Heart right ventricle (tissue), 16 donors: Measurements from ENCODE around the gene NKX2-3. TPM values are rescaled to one million over a fixed set of nuclear protein-coding genes. Genes with fewer than 3 reads are reported as not detected.

Experiments used
- ATAC-seq, 8 donors: fragments of 200-7000 bp; cut with Tn5 transposase; one replicate each; pipeline ENCODE4 v1.9.1; 2020; ENCODE audit warnings: mild to moderate bottlenecking in 8 of 8, moderate library complexity in 8 of 8, moderate number of reproducible peaks in 1 of 8
- DNase-seq, 2 donors: peaks; one replicate each; pipeline ENCODE4 v3.0.0-alpha.2; 2020
- H3K27ac ChIP-seq, 10 donors: fragments of 200-600 bp; sonication (generic) in 2 of 10; one replicate each; pipeline versions ENCODE4 v1.5.0 to v1.8.0; 2020 to 2022; ENCODE audit warnings: mild to moderate bottlenecking in 3 of 10
- H3K27me3 ChIP-seq, 7 donors: fragments of 200-600 bp; one replicate each; pipeline ENCODE4 v1.8.0; 2021 to 2022; ENCODE audit warnings: mild to moderate bottlenecking in 2 of 7
- H3K36me3 ChIP-seq, 9 donors: fragments of 200-600 bp; sonication (generic) in 1 of 9; one replicate each; pipeline versions ENCODE4 v1.5.0 to v1.8.0; 2020 to 2022; ENCODE audit warnings: mild to moderate bottlenecking in 2 of 9
- H3K4me1 ChIP-seq, 9 donors: fragments of 200-600 bp; sonication (generic) in 1 of 9; one replicate each; pipeline versions ENCODE4 v1.5.0 to v1.8.0; 2020 to 2022; ENCODE audit warnings: mild to moderate bottlenecking in 4 of 9
- H3K4me3 ChIP-seq, 10 donors: fragments of 200-600 bp; sonication (generic) in 2 of 10; one replicate each; pipeline versions ENCODE4 v1.5.0 to v1.8.0; 2020 to 2022; ENCODE audit warnings: mild to moderate bottlenecking in 7 of 10, moderate library complexity in 2 of 10
- H3K9me3 ChIP-seq, 11 donors: fragments of 200-600 bp in 10 of 11; sonication (generic) in 2 of 11; one replicate each; pipeline versions ENCODE4 v1.5.0 to v1.8.0; 2013 to 2022; ENCODE audit warnings: mild to moderate bottlenecking in 2 of 11, control low read depth in 1 of 11, moderate library complexity in 1 of 11
- WGBS, 2 donors: extraction: QIAGEN DNeasy Blood & Tissue Kit; methylation state at CpG; one replicate each; pipeline ENCODE4 v1.1.7; 2013; ENCODE audit warnings: inconsistent platforms in 1 of 2; 5-methylcytosine and 5-hydroxymethylcytosine counted together
- intact Hi-C, 10 donors: fragments of 100-400 bp; cut with DNase I; formaldehyde crosslinking; loops; one replicate each; pipeline versions ENCODE4 v1.11.1 to v1.14.2; 2022
- polyA plus RNA-seq, 2 donors: library from polyadenylated mRNA; stranded (reverse); fragments of 200-250 nt; gene quantifications; one replicate each; pipeline ENCODE4 v1.2.3, GENCODE V29; 2013
- total RNA-seq, 10 donors: library from RNA; stranded (reverse); fragmentation: NEBNext Ultra II Directional in 3 of 10; extraction: Animal tissue kit (Norgen Biotek cat#: 25700) in 3 of 10; gene quantifications; one replicate each; pipeline versions ENCODE4 v1.2.1 to v1.2.4, GENCODE V29; 2021 to 2023
- TF ChIP-seq, protein P1 (sequence below), 9 donors: fragments of 200-600 bp; sonication (generic) in 2 of 9; IDR thresholded peaks; one replicate each; pipeline versions ENCODE4 v1.5.0 to v1.8.0; 2021 to 2022; ENCODE audit warnings: antibody characterized with exemption in 9 of 9, mild to moderate bottlenecking in 5 of 9, moderate library complexity in 1 of 9
- donor health status: Arrhythmogenic right ventricular cardiomyopathy.
- donor health status: ischemic (EF 13 %, LVEDD 7.1; RV severe dilation, severe dysfunction).
- donor health status: healthy with polysubstance abuse.
- donor health status: DM: no; HTN: yes; CAD: no.
- donor health status: DM: no; HTN: no; CAD: no.
- donor health status: ischemic (EF 25% LVEDD 6.9; RV normal size, moderate dysfunction).
- donor health status: ischemic (EF 25% LVEDD 5.7; RV mildly dilated, moderate dysfunction).
- donor health status: healthy.
- donor health status: DM: yes; HTN: yes; CAD: no.
- donor health status: Ischemic cardiomyopathy.
- donor health status: ischemic (EF 35%, LVEDD 5.7; RV mildly dilated, moderate dysfunction).
- donor health status: nonischemic (EF 11% LVEDD 7.7; RV severe dilation, severe dysfunction).
- donor health status: DM: yes; HTN: yes; CAD: no.
- donor health status: PGD.
- donor health status: ischemic (EF 29% LVEDD 5.4; RV normal size, mild dysfunction).
- donor health status: nonischemic (EF 23%, LVEDD 6.1; RV moderate dilation, normal function).

The NKX2-3 gene
- total and polyA plus RNA-seq, 12 donors: not detected

DNA sequence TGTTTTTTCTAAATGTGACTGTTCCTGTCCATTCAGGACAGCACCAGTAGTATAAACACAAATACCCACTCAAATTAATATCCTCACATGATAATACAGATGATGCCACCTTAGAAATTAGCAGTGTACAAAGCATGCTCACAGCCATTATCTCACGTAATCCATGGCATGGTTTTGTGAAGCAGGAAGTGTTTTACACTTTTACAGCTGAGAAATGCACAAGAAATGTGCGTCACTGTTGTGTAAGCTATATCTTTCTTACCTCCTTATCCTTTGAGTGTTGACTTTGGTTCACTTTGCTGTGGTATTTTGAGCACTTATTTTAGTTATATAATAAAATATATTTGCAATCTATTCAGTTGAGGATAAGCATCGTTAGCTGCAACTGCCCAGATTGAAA lies 31.6 kb downstream of the NKX2-3 start:
- 46 to 49% methylated on average over 3 of the region's 3 CpGs for WGBS, 2 donors
- Histone ChIP-seq H3K27ac (no peak overlapping the region), H3K4me1 (no peaks in the 10 kb centered on the region), H3K9me3 (no peaks in the 10 kb centered on the region), H3K36me3 (no peaks in the 10 kb centered on the region), H3K27me3 (peaks cover 0 to 61% (median 38%) of the 10 kb centered on the region in 7 donors), H3K4me3 (no peak overlapping the region)
- ATAC-seq: no peak
- no peak for DNase-seq
- intact Hi-C loops: loop anchor here in 1 of 10 donors (5.0 kb wide), 1 partner anchor 148 kb away; no protein-coding TSS in a partner anchor
- TF ChIP-seq, protein P1, sequence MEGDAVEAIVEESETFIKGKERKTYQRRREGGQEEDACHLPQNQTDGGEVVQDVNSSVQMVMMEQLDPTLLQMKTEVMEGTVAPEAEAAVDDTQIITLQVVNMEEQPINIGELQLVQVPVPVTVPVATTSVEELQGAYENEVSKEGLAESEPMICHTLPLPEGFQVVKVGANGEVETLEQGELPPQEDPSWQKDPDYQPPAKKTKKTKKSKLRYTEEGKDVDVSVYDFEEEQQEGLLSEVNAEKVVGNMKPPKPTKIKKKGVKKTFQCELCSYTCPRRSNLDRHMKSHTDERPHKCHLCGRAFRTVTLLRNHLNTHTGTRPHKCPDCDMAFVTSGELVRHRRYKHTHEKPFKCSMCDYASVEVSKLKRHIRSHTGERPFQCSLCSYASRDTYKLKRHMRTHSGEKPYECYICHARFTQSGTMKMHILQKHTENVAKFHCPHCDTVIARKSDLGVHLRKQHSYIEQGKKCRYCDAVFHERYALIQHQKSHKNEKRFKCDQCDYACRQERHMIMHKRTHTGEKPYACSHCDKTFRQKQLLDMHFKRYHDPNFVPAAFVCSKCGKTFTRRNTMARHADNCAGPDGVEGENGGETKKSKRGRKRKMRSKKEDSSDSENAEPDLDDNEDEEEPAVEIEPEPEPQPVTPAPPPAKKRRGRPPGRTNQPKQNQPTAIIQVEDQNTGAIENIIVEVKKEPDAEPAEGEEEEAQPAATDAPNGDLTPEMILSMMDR (IDR thresholded peaks at IDR 0.05): no peak

DNA sequence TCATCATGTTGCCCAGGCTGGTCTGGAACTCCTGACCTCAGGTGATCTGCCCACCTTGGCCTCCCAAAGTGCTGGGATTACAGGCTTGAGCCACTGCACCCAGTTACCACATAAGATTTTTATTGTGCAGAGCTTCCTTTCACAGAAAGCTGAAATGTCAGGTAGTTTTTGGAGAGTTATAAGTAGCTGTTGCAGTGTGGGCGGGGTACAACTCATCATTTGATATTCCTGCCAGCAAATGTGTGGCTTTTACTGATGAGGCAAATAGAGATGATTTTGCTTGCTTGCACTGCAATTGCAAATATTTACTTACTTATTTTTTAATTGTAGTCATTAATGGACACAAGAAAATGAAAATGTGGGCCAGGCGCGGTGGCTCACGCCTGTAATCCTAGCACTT lies 32.4 kb downstream of the NKX2-3 start:
- no peak for ATAC-seq
- TF ChIP-seq, protein P1 (IDR thresholded peaks at IDR 0.05): no peak
- H3K36me3 ChIP-seq: no peaks in the 10 kb centered on the region
- no peaks in the 10 kb centered on the region for H3K9me3 ChIP-seq
- DNase-seq: no peak
- H3K4me1 ChIP-seq: no peaks in the 10 kb centered on the region
- intact Hi-C loops: no loop called here
- H3K27me3 ChIP-seq: peaks cover 0 to 62% (median 38%) of the 10 kb centered on the region in 7 donors
- no peak overlapping the region for H3K27ac ChIP-seq
- H3K4me3 ChIP-seq: no peak overlapping the region
- 90 to 96% methylated on average over 4 of the region's 4 CpGs for WGBS, 2 donors

DNA sequence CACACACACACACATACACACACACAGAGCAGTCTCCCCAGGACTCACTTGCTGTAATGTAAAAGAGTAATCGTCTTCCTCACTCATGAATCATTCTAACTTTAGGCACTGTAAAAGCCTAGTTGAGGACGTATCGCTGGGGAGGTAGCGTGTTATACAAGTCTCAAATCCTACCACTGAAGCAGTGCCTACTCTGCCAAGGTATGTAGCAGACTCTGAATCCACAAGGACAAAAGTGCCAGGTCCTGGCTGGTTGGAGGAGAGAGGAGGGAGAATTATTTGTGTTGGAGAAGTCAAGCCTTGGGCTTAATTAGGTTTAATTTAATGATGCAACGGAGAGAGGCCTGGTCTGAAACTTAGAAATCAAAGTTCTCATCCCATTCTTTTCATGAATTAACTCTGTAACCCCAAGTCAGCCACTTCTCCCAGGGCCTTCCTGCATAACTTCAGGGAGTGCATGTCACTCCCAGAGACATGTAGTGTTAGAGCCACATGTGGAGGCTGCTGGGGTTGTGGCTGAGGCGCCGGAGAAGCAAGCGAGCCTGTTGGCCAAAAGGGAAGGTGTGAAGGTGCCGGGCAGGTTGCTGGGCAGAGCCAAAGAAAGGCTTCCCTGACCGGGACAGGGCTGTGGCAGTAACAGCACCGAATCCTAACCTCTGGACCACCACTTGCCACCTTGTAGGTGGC lies 36.7 kb downstream of the NKX2-3 start:
- no peaks in the 10 kb centered on the region for H3K36me3 ChIP-seq
- intact Hi-C loops: no loop called here
- no peaks in the 10 kb centered on the region for H3K4me1 ChIP-seq
- DNase-seq (no peak), ATAC-seq (no peak)
- peaks cover 0 to 57% (median 28%) of the 10 kb centered on the region in 7 donors for H3K27me3 ChIP-seq
- no peak overlapping the region for H3K4me3 ChIP-seq
- TF ChIP-seq, protein P1 (IDR thresholded peaks at IDR 0.05): no peak
- no peaks in the 10 kb centered on the region for H3K9me3 ChIP-seq
- 49 to 53% methylated on average over 11 of the region's 11 CpGs for WGBS, 2 donors
- no peak overlapping the region for H3K27ac ChIP-seq

DNA sequence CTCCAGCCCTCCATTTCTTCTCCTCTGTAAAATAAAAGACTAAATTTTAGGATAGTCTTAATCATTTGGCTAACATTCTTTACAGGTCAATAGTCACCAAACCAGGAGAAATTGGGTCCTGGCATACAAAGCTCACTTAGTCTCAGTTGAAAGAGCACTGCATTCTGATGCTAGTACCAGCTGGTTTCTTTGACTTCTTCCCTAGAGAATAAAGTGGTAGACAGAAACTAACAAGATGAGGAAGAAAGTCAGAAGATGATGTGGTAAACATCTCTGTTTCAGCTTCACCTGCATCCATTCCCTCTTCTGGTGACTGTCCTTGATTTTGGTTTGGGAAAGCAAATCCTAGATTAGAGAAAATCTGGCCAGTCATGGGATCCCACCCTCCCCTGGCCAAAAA lies 37.2 kb downstream of the NKX2-3 start:
- H3K9me3 ChIP-seq: no peaks in the 10 kb centered on the region
- no peak overlapping the region for H3K4me3 ChIP-seq
- intact Hi-C loops: no loop called here
- TF ChIP-seq, protein P1 (IDR thresholded peaks at IDR 0.05): no peak
- peaks cover 0 to 57% (median 23%) of the 10 kb centered on the region in 7 donors for H3K27me3 ChIP-seq
- no peaks in the 10 kb centered on the region for H3K4me1 ChIP-seq
- H3K36me3 ChIP-seq: no peaks in the 10 kb centered on the region
- no peak overlapping the region for H3K27ac ChIP-seq
- DNase-seq: no peak
- no peak for ATAC-seq
